Mesenchymal stem cell (in vitro differentiated cells and primary cell): ENCODE measurements around the gene TMEM108.

Experiments used
- DNase-seq: peaks from one replicate; pipeline ENCODE4 v3.0.0-alpha.2; 2013
- H2AFZ ChIP-seq: one replicate; pipeline ENCODE4 v1.6.1; 2013; ENCODE audit warnings: low read depth, mild to moderate bottlenecking, control low read depth, inconsistent platforms, low read length, moderate library complexity
- H2AK5ac ChIP-seq: 2 replicates; pipeline ENCODE4 v1.6.1; 2013; ENCODE audit warnings: low read length, moderate library complexity, mild to moderate bottlenecking, inconsistent platforms; ENCODE audit not compliant: severe bottlenecking
- H2BK120ac ChIP-seq: one replicate; pipeline ENCODE4 v1.6.1; 2013; ENCODE audit warnings: low read depth, mild to moderate bottlenecking, inconsistent platforms, low read length, moderate library complexity
- H2BK12ac ChIP-seq, 2 experiments: one replicate each; pipeline ENCODE4 v1.6.1; 2013; ENCODE audit warnings: inconsistent platforms in 2 of 2, low read length in 2 of 2, mild to moderate bottlenecking in 2 of 2, moderate library complexity in 2 of 2, control low read depth in 1 of 2
- H2BK15ac ChIP-seq: one replicate; pipeline ENCODE4 v1.6.1; 2013; ENCODE audit warnings: mild to moderate bottlenecking, low read depth, inconsistent platforms; ENCODE audit not compliant: poor library complexity, severe bottlenecking
- H2BK5ac ChIP-seq: 2 replicates; pipeline ENCODE4 v1.6.1; 2013; ENCODE audit warnings: low read depth, mild to moderate bottlenecking, low read length, control low read depth, inconsistent platforms; ENCODE audit not compliant: poor library complexity, severe bottlenecking
- H3K14ac ChIP-seq, 2 experiments: one replicate each; pipeline ENCODE4 v1.6.1; 2013; ENCODE audit warnings: inconsistent platforms in 2 of 2, low read length in 2 of 2, control low read depth in 1 of 2, mild to moderate bottlenecking in 1 of 2, moderate library complexity in 1 of 2
- H3K18ac ChIP-seq, 2 experiments: one replicate each; pipeline ENCODE4 v1.6.1; 2013; ENCODE audit warnings: inconsistent platforms in 2 of 2, low read length in 2 of 2, control low read depth in 1 of 2, low read depth in 1 of 2, mild to moderate bottlenecking in 1 of 2
- H3K23ac ChIP-seq, 2 experiments: one replicate each; pipeline ENCODE4 v1.6.1; 2013; ENCODE audit warnings: inconsistent platforms in 2 of 2, low read length in 2 of 2, mild to moderate bottlenecking in 2 of 2, moderate library complexity in 2 of 2, control low read depth in 1 of 2
- H3K27ac ChIP-seq: 2 replicates; pipeline ENCODE4 v1.5.1; 2013; ENCODE audit warnings: mild to moderate bottlenecking, moderate library complexity, low read length, control low read depth, inconsistent platforms; ENCODE audit not compliant: poor library complexity, severe bottlenecking
- H3K27me3 ChIP-seq, 2 experiments: 2 replicates each; pipeline versions ENCODE4 v1.6.1 to v1.7.0; 2013; ENCODE audit warnings: low read length in 2 of 2, mild to moderate bottlenecking in 2 of 2, moderate library complexity in 2 of 2, control low read depth in 1 of 2, inconsistent platforms in 1 of 2; ENCODE audit not compliant: control insufficient read depth in 1 of 2, insufficient read depth in 1 of 2
- H3K36me3 ChIP-seq, 2 experiments: 2 replicates each; pipeline versions ENCODE4 v1.6.1 to v1.7.0; 2013; ENCODE audit warnings: low read length in 2 of 2, control low read depth in 1 of 2, inconsistent platforms in 1 of 2, low read depth in 1 of 2, mild to moderate bottlenecking in 1 of 2; ENCODE audit not compliant: insufficient read depth in 2 of 2, control insufficient read depth in 1 of 2
- H3K4ac ChIP-seq, 2 experiments: one replicate each; pipeline ENCODE4 v1.6.1; 2013; ENCODE audit warnings: inconsistent platforms in 2 of 2, low read length in 2 of 2, mild to moderate bottlenecking in 2 of 2, moderate library complexity in 2 of 2, control low read depth in 1 of 2, low read depth in 1 of 2
- H3K4me1 ChIP-seq: 2 replicates; pipeline ENCODE4 v1.6.1; 2013; ENCODE audit warnings: low read depth, low read length, control low read depth; ENCODE audit not compliant: control insufficient read depth, insufficient read depth
- H3K4me2 ChIP-seq: 2 replicates; pipeline ENCODE4 v1.6.1; 2013; ENCODE audit warnings: low read length, mild to moderate bottlenecking, inconsistent platforms; ENCODE audit not compliant: poor library complexity, severe bottlenecking
- H3K4me3 ChIP-seq, 2 experiments: 2 replicates each; pipeline versions ENCODE4 v1.5.1 to v1.7.0; 2013; ENCODE audit warnings: low read length in 2 of 2, mild to moderate bottlenecking in 2 of 2, control low read depth in 1 of 2, low read depth in 1 of 2; ENCODE audit not compliant: insufficient read depth in 1 of 2
- H3K79me1 ChIP-seq: replicated peaks from 2 replicates; pipeline ENCODE4 v1.6.1; 2013; ENCODE audit warnings: mild to moderate bottlenecking, control low read depth, low read length, inconsistent platforms; ENCODE audit not compliant: poor library complexity, severe bottlenecking
- H3K9ac ChIP-seq: 2 replicates; pipeline ENCODE4 v1.7.0; 2013; ENCODE audit warnings: mild to moderate bottlenecking, low read length, moderate library complexity
- H3K9me3 ChIP-seq: 2 replicates; pipeline ENCODE4 v1.7.0; 2013; ENCODE audit warnings: mild to moderate bottlenecking, low read length; ENCODE audit not compliant: control insufficient read depth
- H4K8ac ChIP-seq: one replicate; pipeline ENCODE4 v1.6.1; 2013; ENCODE audit warnings: inconsistent platforms, mild to moderate bottlenecking, low read length, moderate library complexity
- H4K91ac ChIP-seq: one replicate; pipeline ENCODE4 v1.6.1; 2013; ENCODE audit warnings: mild to moderate bottlenecking, low read length, inconsistent platforms
- WGBS: methylation state at CpG from one replicate; pipeline ENCODE4 v1.1.7; 2013; ENCODE audit warnings: mixed read lengths; 5-methylcytosine and 5-hydroxymethylcytosine counted together

The TMEM108 gene

DNA sequence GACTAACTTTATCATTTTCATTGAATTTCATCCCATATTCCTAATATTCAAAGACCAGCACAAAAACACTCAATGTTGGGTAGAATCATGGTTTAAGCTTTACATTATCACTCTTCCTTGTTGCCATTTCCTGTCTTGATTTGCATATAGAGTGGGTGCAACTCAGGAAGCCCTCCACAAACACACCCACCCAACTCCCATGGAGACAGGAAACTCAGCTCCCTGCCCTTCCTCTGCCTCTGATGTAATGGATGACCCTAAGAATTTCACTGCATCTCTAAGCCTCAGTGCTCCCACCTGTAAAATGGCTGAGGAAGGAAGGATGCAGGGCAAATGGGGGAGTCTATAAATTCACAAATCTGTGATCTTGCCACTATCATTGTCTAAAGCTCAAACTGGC, 263.5 kb downstream of the TMEM108 start:
- Histone ChIP-seq H3K27me3 (no peaks in the 10 kb centered on the region), H2BK5ac (no peak overlapping the region), H3K14ac (no peak overlapping the region), H3K4me3 (no peak overlapping the region), H2BK15ac (no peak overlapping the region), H3K9me3 (no peaks in the 10 kb centered on the region), H3K9ac (no peak overlapping the region), H3K4me1 (peaks cover 9% of the 10 kb centered on the region), H4K91ac (no peak overlapping the region), H3K36me3 (no peaks in the 10 kb centered on the region), H3K23ac (no peak overlapping the region), H2BK120ac (no peak overlapping the region), H3K79me1 (no peaks in the 10 kb centered on the region), H4K8ac (no peak overlapping the region), H3K27ac (peak overlapping the region; percentile 87), H2AFZ (no peak overlapping the region), H2BK12ac (no peak overlapping the region), H3K4me2 (peak overlapping the region; percentile 21), H2AK5ac (peak overlapping the region; percentile 71), H3K4ac (no peak overlapping the region), H3K18ac (no peak overlapping the region)
- no peak for DNase-seq

- no peak for DNase-seq
- H3K27me3 ChIP-seq: no peaks in the 10 kb centered on the region
- H2BK12ac ChIP-seq: no peak overlapping the region
- no peak overlapping the region for H4K8ac ChIP-seq
- no peak overlapping the region for H3K4ac ChIP-seq
- no peak overlapping the region for H2BK5ac ChIP-seq
- no peak overlapping the region for H3K14ac ChIP-seq
- no peak overlapping the region for H3K9ac ChIP-seq
- H3K79me1 ChIP-seq: no peaks in the 10 kb centered on the region
- H2BK120ac ChIP-seq: no peak overlapping the region
- no peak overlapping the region for H3K4me3 ChIP-seq
- H3K36me3 ChIP-seq: no peaks in the 10 kb centered on the region
- no peak overlapping the region for H3K4me2 ChIP-seq
- peaks cover 9% of the 10 kb centered on the region for H3K4me1 ChIP-seq
- no peak overlapping the region for H2AFZ ChIP-seq
- H3K23ac ChIP-seq: no peak overlapping the region
- H3K27ac ChIP-seq: no peak overlapping the region
- no peak overlapping the region for H3K18ac ChIP-seq
- 63% methylated on average over 1 of the region's 1 CpG for WGBS
- H3K9me3 ChIP-seq: no peaks in the 10 kb centered on the region
- H2BK15ac ChIP-seq: no peak overlapping the region
- no peak overlapping the region for H2AK5ac ChIP-seq
- no peak overlapping the region for H4K91ac ChIP-seq
Measured at GRCh38 chr3:133303430-133303829, 265.2 kb downstream of the TMEM108 start.

- Histone ChIP-seq H3K23ac (no peak overlapping the region), H3K36me3 (no peaks in the 10 kb centered on the region), H2BK5ac (no peak overlapping the region), H4K91ac (no peak overlapping the region), H2AK5ac (no peak overlapping the region), H4K8ac (no peak overlapping the region), H2BK120ac (no peak overlapping the region), H3K79me1 (no peaks in the 10 kb centered on the region), H3K9ac (no peak overlapping the region), H3K4me2 (no peak overlapping the region), H3K14ac (no peak overlapping the region), H3K4ac (no peak overlapping the region), H3K4me3 (no peak overlapping the region), H3K27ac (no peak overlapping the region), H3K4me1 (no peaks in the 10 kb centered on the region), H3K27me3 (no peaks in the 10 kb centered on the region), H3K9me3 (peaks cover 6% of the 10 kb centered on the region), H3K18ac (no peak overlapping the region), H2AFZ (no peak overlapping the region), H2BK12ac (no peak overlapping the region), H2BK15ac (no peak overlapping the region)
- WGBS: no CpG with 5 or more reads among the region's 1 CpG
- DNase-seq: no peak
Measured at GRCh38 chr3:133317866-133318265, 279.7 kb downstream of the TMEM108 start.

- no peak overlapping the region for H2BK15ac ChIP-seq
- no peak overlapping the region for H3K9ac ChIP-seq
- no peak overlapping the region for H3K4ac ChIP-seq
- no peak overlapping the region for H3K4me3 ChIP-seq
- DNase-seq: no peak
- no peak overlapping the region for H2BK12ac ChIP-seq
- H3K14ac ChIP-seq: no peak overlapping the region
- H4K91ac ChIP-seq: no peak overlapping the region
- H3K4me1 ChIP-seq: no peaks in the 10 kb centered on the region
- no peak overlapping the region for H2AK5ac ChIP-seq
- no peak overlapping the region for H4K8ac ChIP-seq
- no peak overlapping the region for H3K18ac ChIP-seq
- H3K9me3 ChIP-seq: peaks cover 3% of the 10 kb centered on the region
- peaks cover 0 to 3% of the 10 kb centered on the region in 2 experiments for H3K27me3 ChIP-seq
- no peak overlapping the region for H3K4me2 ChIP-seq
- no peaks in the 10 kb centered on the region for H3K36me3 ChIP-seq
- H3K23ac ChIP-seq: no peak overlapping the region
- no peak overlapping the region for H2BK120ac ChIP-seq
- no peak overlapping the region for H2AFZ ChIP-seq
- no peak overlapping the region for H2BK5ac ChIP-seq
- 80% methylated on average over 1 of the region's 1 CpG for WGBS
- H3K27ac ChIP-seq: no peak overlapping the region
- H3K79me1 ChIP-seq: no peaks in the 10 kb centered on the region
Measured at GRCh38 chr3:133328373-133328772, 290.2 kb downstream of the TMEM108 start.
